Adrenal gland (tissue), 5 donors: Measurements from ENCODE around the gene CUX1.

ENCODE experiments used
- CTCF ChIP-seq, 6 experiments: fragments of 450-650 bp in 4 of 6; fragments of 200-600 bp in 2 of 6; sonication (generic) in 1 of 6; IDR thresholded peaks; 1 replicate in 5 of 6; 2 replicates in 1 of 6; pipeline versions ENCODE4 v1.5.1 to v1.8.0; 2016 to 2021; ENCODE audit warnings: antibody characterized with exemption in 6 of 6, mild to moderate bottlenecking in 2 of 6, moderate library complexity in 1 of 6
- POLR2A ChIP-seq, 2 donors: fragments of 450-650 bp; IDR thresholded peaks; one replicate each; pipeline ENCODE4 v1.6.1; 2017; ENCODE audit warnings: antibody characterized with exemption in 2 of 2, mild to moderate bottlenecking in 2 of 2, moderate library complexity in 1 of 2
- donor health status: DM: no; HTN: no; CAD: no.

- TF ChIP-seq CTCF (IDR thresholded peaks at IDR 0.05) (no peak), POLR2A (IDR thresholded peaks at IDR 0.05) (no peak)
Measured at GRCh38 chr7:102061981-102062390, 244.6 kb downstream of the CUX1 start.
